GM19455 (cell line): ENCODE data around the gene TTLL11.

Source experiments
- ATAC-seq: cut with Tn5 transposase; IDR thresholded peaks from one replicate; pipeline ENCODE4 v1.9.1; 2021; ENCODE audit not compliant: unreplicated experiment

TTLL11 gene

GRCh38 chr9:121979736-121980135, 113.4 kb downstream of the TTLL11 start:
- no peak for ATAC-seq

DNA sequence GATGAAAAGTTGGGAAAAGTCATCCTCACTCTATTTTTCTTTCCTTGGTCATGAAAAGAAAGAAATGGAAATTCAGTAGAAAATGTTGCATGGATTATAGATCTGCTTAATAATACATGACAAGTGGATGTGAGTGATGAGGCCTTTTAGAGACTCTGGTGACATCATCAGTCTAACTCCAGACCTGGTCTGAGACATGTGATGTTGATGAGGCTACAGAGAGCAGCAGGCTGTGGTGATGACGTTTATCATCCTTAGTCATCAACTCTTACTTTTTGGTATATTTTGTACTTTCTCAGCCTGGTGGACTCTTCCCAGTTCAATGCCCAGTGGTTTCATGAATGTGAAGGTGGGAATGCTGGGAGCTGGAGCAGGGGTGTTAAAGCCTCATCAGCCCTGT, 116.4 kb downstream of the TTLL11 start:
- no peak for ATAC-seq

DNA sequence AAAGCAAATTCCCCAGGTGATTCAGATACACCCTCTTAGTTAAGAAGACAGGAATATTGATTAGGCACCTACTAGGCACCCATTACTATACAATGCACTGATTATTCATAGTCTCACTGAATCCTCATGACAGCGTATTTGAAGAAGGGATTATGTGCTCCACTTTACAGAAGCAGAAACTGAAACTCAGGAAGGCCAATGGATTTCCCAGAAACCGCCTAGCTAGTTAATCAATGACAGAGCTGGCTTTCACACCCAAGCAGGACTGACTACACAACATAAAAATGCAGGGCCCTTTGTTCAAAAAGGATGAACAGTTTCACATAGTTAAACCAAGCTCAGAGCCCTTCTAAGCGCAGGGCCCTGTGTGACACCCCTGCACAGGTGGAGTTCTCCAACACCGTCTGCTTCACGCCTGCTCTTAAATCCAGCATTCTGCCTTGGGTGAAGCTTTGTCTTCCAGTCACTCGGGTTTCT, 117.3 kb downstream of the TTLL11 start:
- no peak for ATAC-seq

- ATAC-seq = no peak
Measured at GRCh38 chr9:121974421-121974820, 118.7 kb downstream of the TTLL11 start.

DNA sequence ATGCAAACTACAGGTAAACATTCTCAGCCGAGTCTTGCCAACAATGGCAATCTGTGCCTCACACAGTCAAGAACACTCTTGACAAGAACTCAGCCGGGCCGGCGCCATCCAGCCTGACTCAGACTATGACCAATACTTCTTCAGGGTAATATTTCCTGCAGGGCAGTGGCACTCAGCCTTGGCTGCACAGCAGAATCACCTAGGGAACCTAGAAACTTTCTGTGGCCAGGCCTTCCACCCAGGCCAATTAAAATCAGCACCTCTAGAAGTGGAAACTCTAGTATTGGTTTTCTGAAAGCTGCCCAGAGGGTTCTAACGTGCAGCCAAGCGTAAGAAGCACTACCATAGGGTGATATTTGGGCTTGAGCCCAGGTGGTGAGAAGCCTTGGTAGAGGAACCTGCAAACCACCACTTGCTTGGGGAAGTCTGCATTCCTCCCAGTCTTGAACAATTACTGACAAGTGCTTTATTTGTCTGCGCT, 120.6 kb downstream of the TTLL11 start:
- ATAC-seq = no peak

- ATAC-seq = no peak
Measured at GRCh38 chr9:121968056-121968455, 125.1 kb downstream of the TTLL11 start.

- ATAC-seq = no peak
Measured at GRCh38 chr9:121966706-121967105, 126.4 kb downstream of the TTLL11 start.

DNA sequence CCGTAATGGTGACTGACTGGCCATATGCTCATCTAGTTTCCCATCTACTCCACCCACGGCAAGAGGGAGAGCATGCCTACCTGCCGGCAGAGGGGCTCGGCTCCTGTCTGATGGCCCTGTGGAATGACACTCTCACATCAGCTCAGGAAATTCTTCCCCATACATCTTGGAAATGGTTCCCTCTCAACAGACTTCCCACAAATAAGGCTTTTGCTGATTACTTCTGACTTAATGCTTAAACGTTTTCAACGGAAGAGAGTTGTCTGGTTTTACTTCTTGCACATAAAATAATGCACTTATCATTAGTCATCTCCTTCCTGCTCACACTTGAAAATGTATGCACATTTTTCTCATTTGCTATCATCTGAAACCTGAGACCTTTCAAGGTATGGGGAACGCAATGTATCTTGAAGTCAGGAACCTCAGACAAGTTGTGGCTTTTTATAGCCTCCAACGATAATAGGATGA, 129.5 kb downstream of the TTLL11 start:
- ATAC-seq = no peak

DNA sequence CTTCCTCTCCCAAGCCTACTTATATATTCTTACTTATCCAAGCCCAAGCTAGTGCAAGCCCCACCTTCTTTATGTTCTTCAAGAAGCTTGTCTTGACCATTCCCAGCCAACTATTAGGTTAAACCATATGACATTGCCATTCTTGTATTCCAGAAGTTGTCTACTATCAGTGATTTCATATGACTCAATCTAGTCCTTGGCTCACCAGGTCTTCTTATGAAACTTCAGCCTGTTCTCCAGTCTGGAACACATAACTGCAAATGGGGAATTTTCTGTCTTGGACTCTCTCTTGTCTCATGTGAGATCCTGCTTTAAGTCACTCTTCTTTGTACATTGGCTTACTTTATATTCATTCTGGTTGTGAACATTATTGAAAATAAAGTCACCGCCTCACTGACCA, 130.7 kb downstream of the TTLL11 start:
- no peak for ATAC-seq

- ATAC-seq = no peak
Measured at GRCh38 chr9:121960665-121961064, 132.4 kb downstream of the TTLL11 start.

DNA sequence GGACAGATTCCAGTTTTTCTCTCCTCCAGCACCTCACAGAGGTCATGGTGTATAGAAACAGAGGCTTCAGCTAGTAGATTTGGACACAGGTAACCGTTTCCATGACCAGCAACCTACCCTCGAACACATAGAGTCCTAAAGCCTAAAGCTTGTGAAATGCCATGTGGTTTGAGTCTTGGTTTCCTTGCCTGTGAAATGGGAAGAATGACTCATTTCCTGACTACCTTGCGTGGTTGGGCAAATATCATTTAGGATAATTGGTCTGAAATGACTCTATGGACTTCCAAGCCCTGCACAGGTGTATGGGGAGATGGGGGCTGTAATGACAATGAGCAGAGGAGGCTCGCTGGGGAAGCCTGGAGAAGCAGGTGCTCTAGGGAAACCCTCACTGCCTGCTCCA, 134.6 kb downstream of the TTLL11 start:
- no peak for ATAC-seq

DNA sequence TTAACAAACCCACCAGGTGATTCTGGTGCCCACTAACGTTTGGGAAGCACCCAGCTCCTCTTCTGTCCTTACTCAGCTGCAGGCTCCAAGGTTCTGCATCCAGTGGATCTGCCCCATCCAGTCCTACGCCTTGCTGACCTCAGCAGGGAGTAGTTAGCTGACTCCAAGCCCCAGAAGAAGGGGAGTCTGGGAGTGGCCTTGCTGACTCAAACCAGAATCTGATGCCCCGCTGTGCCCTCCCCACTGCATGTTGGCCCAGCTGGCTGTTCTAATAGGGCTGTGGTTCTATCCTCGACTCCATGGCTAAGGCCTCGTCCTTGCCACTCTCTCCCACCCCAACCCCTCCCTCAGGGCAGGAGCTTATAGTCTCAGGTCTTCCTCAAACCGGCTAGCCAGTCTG, 136.3 kb downstream of the TTLL11 start:
- no peak for ATAC-seq

GRCh38 chr9:121955649-121956048, 137.5 kb downstream of the TTLL11 start:
- no peak for ATAC-seq

GRCh38 chr9:121954477-121955140, 138.5 kb downstream of the TTLL11 start:
- no peak for ATAC-seq

DNA sequence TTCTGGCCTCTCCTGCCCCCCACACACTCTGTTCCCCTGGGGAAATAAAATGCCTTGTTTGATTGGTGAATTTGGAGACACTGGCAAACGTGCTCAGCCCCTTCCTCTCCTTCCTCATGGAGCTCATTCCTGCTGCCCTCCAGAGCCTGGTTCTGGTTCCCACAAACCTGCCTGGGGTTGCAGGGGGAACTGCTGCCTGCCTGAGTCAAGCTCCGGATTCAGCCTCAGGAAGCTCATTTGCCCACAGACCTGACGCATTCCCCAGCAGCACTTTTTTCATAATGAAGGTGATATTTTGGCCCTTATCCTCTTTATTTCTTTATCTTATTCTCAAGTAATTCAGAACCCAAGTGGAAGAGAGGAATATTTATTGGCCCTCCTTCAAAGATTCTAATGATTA, 140.5 kb downstream of the TTLL11 start:
- ATAC-seq = no peak

- ATAC-seq = no peak
Measured at GRCh38 chr9:121950866-121951265, 142.2 kb downstream of the TTLL11 start.

DNA sequence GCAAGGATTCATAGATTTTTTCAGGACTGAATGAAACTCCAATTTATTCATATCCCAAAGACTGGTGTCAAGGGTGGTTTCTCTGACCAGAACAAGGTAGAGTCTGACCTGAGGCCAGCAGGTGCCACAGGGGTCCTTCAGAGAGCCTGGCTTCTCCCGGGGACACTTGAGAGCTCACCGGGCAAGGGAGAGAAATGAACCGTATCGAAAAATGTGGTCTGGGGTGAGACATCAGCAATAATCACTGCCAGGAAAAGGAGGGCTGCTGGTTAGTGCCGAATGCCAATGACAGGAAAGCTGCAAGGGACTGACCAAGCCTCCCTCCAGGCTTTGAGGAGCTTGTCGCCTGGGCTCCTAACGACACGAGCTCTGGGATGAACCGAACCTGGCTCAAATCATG, 142.7 kb downstream of the TTLL11 start:
- ATAC-seq = no peak

- no peak for ATAC-seq
Measured at GRCh38 chr9:121949766-121950165, 143.3 kb downstream of the TTLL11 start.

GRCh38 chr9:121949364-121949763, 143.7 kb downstream of the TTLL11 start:
- ATAC-seq = no peak

DNA sequence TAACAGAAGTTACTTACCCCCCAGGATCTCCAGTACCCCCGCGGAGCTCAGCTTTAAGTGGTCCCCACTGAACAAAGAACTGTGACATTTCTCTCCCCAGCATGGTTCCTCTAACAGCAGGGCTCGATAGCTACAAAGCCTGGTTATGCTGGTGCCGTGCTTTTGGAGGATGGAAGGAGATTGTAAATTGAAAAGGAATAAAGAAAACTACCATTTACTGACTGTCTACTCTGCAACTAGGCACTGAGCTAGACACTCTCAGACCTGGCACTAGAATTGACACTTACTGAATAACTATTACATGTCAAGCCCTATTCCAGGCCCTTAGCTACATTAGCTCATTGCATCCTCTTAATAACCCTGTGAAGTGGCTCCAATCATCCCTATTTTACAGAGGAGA, 145.3 kb downstream of the TTLL11 start:
- ATAC-seq = no peak

- no peak for ATAC-seq
Measured at GRCh38 chr9:121946465-121946864, 146.6 kb downstream of the TTLL11 start.

- no peak for ATAC-seq
Measured at GRCh38 chr9:121945849-121946248, 147.3 kb downstream of the TTLL11 start.

- no peak for ATAC-seq
Measured at GRCh38 chr9:121945281-121945680, 147.8 kb downstream of the TTLL11 start.
